Measurements from ENCODE around the gene IQGAP2.
"Not testable (repeated sequence)": the region's sequence is repeated elsewhere in the genome, so short reads cannot be mapped to it uniquely, and the experiment has no call there.

The IQGAP2 gene

DNA sequence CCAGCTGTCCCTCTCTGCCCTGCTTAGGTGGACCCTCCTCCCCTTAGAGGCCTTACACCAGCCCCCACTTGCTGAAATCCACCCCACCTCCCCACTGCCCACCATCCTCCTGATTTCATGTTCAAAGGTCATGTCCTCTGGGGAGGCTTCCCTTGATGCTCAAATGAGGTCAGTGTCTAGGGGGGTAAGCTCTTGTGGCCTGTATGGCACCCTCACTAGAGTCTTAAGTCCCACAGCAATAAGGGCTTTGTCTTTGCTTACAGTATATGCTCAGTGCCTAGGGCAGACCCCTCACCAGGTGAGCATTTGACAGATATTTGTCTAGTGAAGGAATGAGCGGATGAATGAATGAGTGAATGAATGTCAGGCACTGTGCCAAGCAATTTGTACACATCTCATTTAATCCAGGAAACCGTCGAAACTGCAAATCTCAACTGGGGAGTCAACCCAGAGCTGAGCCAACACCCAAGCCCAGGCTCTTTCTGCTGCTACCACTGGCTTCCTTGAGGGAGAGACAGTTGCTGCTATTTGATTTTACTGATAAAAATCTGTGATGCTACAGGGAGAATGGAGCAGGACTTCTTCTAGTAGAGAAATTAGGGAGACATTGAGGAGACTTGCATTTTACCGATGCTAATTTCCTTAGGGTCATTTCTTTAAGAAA, 101.9 kb downstream of the IQGAP2 start:
- no peak for DNase-seq (ENCODE audit: low spot score)

DNA sequence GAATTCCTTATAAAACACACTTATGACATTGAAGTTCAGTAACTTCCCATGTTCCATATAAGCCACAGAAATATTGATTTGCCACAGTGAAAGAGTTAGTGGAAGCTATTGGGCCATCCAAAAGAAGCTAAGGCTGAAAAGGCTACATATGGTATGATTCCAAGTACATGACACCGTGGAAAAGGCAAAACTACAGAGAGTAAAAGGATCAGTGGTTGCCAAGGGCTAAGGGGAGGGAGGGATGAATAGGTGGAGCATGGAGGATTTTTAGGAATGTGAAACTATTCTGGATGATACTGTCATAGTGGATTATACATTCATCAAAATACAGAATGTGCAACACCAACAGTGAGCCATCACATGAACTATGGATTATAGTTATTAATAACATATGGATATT, 110.4 kb downstream of the IQGAP2 start:
- DNase-seq (ENCODE audit: low spot score): no peak

DNA sequence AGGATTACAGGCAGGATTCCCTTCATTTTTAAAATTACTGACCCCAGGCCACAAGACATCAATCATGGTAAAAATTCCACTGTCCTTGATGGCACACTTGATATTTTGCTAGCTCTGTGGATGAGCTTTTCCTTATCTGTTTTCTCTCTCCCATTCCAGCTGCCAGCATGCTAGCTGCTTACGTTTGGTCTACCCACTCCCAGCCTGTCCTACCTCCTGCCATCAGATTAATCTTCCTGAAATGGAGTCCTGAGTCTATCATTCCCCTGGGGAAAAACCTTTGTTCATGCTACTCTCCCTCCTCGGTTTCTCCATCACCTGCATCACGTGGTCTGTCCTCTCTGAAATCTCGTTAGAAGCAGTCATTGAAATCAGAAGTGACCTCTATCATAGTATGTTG, 111.2 kb downstream of the IQGAP2 start:
- no peak for DNase-seq (ENCODE audit: low spot score)

DNA sequence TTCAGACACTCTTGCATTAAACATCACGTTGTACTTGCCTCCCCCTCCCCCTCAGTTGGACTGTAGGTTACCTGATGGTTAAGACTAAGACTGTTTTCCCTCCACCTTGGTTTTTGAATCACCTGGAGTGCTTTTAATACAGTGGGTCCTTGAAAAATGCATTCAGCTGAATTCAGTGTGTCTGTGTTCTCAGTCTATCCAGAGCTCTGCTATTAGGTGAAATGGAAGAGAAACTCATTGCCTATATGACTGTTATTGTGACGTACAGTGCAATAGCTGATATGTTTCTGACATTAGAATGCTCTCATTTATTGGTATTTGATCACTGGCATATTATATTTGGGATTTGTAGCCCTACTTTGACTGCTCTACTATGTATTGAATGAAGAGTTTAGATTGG, 111.6 kb downstream of the IQGAP2 start:
- no peak for DNase-seq (ENCODE audit: low spot score)

DNA sequence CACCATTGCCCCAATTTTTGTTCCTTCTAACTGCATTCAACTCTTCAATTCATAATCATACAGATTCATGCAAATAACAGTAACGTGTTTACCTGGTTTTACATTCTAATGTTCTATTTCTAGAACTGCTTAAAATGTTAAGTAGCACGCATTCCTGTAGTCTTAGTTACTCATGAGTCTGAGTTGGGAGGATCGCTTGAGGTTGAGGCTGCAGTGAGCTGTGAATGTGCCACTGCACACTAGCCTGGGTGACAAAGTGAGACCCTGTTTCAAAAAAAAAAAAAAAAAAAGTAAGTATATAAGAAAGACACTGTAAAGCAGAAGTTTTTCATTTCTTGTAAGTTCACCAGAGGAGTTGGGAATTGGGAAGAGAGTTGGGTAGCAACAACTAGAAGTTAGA, 114.2 kb downstream of the IQGAP2 start:
- no peak for DNase-seq (ENCODE audit: low spot score)

DNA sequence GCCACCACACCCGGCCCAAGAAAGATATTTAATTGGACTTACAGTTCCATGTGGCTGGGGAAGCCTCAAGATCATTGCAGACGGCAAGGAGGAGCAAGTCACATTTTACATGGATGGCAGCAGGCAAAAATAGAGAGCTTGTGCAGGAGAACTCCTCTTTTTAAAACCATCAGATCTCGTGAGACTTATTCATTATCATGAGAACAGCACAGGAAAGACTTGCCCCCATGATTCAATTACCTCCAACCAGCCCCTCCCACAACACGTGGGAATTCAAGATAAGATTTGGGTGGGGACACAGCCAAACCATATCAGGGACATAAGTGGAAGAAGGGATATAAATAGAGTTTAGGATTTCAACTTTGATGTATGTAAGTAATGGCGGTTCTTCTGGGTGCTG, 115.2 kb downstream of the IQGAP2 start:
- DNase-seq (ENCODE audit: low spot score): not testable (repeated sequence)

DNA sequence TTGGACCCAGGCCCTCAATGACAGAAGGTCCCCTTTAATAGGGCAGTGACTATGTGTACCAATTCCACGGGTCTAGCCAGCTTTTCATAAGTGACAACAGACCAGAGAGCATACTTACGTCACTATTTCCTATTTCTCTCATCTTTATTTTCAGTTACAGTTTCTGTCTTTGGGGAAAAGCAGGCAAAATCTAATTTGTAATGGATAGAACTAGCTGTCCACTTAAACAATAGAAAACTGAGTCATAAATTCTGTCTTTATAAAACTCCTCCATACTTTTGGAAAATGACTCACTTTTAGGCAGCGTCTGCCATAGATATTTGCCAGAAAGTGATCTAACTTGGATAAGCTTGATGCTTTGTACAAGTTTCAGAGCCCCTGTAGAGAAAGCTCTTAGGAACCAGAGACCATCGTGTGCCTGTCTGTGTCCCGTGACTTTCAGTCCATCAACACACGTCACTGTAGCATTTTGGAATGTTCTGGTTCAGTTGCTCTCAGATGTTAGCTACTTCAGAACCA, 118.2 kb downstream of the IQGAP2 start:
- peak; percentile 82 for DNase-seq (ENCODE audit: low spot score)

DNA sequence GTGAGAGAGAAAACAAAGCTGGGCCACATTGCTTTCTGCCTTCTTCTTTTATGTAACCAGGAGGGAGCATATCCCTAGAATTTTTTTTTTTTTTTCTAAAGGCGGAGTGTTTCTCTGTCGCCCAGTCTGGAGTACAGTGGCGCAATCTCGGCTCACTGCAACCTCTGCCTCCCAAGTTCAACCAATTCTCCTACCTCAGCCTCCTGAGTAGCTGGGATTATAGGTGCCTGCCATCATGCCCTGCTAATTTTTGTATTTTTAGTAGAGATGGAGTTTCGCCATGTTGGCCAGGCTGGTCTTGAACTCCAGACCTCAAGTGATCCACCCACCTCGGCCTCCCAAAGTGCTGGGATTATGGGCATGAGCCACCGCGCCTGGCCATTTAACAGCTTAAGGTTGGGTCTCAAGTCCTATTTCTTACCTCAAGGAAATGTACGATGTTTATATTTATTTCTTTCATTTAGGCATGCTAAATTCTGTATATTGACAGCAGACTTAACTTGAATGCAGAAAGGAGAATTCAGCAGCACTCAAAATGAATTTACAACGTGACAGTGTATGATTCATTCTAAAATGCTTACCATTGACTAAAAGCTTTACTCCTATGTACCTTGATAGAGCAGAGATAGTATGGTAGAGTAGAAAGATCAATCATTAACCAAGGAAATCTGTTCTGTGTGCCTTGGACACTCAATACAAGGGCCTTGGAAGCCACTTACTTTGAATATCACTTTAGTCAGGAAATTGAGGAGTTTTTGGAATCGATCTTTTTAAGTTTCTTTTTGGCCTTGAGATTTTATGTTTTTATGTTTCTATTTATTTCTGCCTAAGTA, 119.2 kb downstream of the IQGAP2 start:
- DNase-seq (ENCODE audit: low spot score): no peak

DNA sequence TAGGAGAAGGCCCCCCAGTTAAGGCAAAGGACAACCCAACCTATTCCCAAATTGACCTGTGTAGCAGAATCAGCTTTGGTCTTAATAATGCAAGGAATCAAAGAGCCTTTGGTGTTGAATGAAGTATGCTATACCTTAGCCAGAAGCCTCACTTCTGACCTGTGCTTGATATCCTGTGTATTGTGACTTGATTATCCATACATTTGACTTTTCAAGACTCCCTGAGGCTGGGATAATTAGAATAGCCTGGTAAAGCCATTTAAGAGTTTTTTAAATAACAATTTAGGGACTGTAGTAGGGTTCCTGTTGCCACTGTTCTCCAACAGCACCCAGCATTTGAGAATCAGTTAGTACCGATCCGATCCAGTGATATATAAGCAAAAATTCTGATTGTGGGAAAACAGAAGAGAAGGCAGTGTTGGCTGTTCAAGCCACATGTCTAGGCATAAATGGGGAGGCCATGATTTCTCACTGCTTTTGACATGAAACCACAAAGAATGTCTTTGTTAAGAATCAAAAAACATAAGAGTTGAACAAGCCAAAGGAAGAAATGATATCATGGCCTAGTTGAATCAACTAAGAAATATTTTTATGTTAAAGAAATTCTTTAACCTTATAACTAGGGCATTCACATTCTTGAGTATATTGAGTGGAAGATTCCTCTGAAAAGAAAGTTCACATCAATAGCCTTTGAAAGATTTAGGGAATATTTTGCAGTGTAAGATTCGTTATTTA, 121.2 kb downstream of the IQGAP2 start:
- DNase-seq (ENCODE audit: low spot score): no peak

DNA sequence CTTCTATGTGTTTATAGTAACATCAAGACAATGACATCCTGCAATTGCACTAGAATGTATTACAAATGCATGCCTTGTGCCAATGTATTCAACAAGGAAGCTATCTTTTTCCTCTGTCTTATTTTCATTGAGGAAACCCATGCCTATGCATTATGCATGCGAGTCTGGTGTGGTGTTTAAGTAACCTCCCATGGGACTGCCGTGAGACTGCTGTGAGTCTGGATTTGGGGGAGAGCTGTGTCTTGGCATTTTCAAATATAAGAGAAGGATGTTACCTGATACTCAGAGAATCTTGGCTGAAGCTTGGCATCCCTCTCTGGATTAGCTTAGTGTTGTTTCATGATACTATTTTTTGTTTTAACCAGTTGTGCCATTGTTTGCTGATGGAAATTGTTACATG, 121.8 kb downstream of the IQGAP2 start:
- DNase-seq (ENCODE audit: low spot score): no peak

DNA sequence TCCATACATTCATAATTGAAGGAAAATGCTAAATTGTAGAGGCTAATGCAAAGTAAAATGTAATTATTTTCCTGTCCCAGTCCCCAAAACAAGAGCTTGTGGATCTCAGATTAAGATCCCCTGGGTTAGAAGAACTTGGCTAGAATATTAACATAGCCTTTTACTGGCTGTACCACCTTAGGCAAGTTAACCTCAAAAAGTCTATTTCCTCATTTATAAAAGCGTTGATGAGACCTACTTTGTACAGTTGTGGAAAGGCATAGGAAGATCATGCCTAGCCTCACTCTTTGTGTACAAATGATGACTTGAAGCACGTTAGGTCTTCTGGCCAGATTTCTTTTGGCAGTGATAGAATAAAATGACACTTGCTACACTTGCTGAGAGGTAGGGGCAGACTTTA, 122.9 kb downstream of the IQGAP2 start:
- DNase-seq (ENCODE audit: low spot score): no peak

DNA sequence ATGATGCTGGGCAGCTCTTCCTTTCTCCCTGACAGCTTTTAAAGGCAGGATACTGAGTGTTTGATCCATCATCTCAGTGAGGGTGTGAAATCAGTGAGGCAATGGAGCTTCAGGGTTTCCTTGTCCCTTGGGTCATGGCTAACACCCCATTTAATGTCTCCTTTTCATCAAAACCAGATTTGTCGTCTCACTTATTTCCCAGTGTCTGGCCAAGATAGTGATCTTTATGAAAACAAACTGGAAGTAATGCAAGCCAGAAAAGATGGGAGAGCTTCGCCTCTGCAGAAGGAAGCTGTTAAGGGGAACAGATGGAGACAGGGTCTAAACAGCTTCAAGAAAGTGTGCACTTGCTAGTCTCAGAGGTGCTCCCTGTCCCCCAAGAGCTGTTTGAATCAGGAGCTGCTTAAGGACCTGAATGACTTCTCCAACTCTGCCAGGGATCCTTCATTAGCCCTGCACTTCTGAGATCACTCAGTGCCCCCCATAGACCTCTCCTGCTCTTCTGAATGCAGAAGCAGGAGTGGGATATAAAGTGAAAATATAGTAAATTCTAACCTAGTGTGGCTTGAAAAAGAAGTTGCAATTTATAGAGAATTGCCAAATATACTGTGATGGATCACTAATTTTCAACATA, 124.0 kb downstream of the IQGAP2 start:
- no peak for DNase-seq (ENCODE audit: low spot score)

DNA sequence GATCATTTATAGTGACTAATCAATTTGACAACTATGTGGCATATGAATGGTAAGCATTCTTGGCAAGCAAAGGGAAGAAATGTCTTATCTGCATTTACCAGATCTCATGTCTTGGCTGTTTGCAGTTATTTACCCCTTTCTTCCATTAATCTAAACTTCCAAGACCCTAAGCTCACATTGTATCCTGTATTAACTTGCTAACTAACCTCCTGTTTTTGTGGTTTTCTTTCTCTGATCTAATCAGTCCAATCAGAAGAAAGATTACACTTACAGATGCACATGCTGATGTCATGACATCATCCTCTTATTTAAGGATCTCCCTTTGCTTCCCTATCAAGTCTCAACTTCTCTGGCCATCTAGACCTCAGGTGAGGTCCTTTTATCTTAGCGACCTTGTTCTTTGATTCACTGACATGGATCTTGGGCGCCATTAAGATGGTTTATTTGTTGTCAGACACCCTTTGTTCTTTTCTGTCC, 124.6 kb downstream of the IQGAP2 start:
- no peak for DNase-seq (ENCODE audit: low spot score)

DNA sequence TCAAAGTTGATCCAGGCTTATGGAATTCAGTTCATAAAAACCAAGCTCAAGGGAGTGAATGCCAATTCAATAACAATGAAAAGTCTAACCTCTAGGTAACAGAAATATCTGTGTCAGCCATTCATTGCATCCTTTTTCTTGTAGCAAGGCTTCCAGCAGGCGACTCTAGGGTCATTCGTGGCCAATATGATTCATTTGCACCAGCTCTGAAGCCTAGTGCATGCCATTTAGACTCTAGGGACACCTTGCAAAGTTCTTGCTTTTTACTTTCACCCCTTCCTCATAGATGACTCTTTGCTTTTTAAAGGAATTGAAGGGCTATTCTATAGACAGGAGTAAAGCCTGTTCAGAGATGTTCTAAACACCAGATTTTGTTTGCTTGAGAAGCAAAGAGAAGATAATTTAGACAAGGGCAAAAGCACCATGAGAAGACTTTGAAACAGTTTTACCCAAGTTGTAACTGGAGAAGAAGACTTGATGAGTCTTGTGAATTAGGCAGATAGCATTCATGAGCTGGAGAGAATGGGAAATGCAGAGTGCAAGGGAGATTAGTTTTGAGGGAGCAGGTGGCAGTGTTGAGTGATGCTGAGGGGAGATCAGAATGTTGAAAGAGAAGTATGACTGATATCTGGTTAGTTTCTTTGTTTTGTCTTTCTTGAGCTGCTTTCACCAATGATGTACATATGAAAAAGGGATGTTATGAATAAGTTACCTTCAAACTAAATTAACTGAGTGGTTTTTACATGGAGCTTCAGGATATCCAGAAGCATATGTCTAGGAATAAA, 125.7 kb downstream of the IQGAP2 start:
- no peak for DNase-seq (ENCODE audit: low spot score)

DNA sequence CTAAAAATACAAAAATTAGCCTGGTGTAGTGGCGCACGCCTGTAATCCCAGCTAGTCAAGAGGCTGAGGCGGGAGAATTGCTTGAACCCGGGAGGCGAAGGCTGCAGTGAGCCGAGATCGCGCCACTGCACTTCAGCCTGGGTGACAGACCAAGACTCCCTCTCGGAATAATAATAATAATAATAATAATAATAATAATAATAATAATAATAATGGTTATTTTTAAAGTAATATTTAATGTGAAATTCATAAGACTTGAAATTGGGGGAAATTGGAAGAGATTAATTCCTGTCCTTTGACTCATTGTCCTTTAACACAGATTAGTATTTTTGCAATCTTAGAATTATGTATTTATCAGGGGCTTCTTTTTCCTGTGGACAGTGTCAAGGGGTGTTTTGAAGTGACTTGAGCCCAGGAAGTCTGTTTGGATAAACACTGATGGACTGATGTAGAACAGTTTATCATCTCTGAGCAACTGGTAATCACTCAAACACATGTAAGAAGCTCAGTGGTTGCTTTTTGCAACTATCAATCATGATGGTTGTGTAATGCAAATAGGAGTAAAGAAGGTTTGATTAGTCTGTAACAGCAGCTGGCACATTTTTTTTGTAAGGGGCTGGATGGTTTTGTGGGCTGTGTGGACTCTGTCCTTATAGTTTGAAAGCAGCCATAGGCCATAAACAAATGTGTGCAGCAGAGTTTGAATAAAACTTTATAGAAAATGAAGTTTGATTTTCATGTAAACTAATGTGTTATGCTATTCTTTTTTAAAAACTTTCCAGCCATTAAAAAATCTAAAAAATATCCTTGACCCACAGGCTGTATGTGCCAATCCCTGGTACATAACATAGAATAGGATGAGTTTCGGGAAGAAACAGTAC, 126.6 kb downstream of the IQGAP2 start:
- no peak for DNase-seq (ENCODE audit: low spot score)

DNA sequence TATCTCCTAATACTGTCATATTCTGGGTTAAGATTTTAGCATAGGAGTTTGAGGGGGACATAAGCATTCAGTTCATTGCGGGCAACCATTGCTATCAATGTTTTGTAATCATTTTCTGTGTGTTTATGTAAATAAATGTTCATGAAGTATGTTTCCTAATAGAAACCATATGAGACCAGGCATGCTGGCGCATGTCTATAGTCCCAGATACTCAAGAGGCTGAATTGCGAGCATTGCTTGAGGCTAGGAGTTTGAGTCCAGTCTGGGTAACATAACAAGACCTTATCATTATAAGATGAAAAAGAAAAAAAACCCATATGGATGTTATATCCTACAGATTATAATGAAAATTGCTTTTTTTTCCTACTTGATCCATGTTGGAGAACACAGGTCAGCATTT, 129.0 kb downstream of the IQGAP2 start:
- no peak for DNase-seq (ENCODE audit: low spot score)

DNA sequence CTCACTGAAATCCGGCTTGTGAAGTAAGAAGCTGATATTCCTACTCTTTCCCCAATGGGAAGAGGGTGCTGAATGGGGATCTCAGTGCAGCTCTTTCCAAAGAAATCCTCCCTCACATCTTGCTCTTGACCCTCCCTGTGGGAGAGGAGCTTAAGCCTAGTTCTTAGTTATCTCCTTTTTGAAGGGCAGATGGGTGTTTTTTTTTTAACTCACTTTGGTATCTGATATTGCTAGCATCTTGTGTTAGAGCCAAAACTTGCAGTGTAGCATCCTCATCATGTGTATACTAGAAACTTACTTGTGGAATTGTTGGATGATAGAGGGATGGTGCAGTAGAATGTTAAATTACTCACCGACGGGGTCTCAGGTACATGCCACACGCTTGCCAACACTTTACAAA, 129.9 kb downstream of the IQGAP2 start:
- no peak for DNase-seq (ENCODE audit: low spot score)

DNA sequence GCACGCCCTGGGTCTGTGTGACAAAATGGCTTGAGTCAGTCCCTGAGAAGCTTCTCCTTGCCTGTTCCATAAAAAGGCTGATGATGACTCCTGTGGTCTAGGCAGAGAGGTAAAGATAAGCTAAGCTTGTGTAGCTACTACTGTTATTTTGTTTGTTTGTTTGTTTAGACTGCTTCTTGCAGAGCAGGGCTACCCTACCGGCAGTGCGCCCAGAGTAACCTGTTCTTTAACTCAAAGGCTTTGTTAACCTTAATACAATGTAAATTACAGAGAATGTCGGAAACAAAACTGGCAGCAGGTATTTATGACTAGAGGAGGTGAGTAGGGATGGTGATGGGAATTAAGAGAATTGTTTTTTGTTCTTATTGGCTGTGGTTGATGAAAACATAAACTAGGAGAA, 132.5 kb downstream of the IQGAP2 start:
- no peak for DNase-seq (ENCODE audit: low spot score)

DNA sequence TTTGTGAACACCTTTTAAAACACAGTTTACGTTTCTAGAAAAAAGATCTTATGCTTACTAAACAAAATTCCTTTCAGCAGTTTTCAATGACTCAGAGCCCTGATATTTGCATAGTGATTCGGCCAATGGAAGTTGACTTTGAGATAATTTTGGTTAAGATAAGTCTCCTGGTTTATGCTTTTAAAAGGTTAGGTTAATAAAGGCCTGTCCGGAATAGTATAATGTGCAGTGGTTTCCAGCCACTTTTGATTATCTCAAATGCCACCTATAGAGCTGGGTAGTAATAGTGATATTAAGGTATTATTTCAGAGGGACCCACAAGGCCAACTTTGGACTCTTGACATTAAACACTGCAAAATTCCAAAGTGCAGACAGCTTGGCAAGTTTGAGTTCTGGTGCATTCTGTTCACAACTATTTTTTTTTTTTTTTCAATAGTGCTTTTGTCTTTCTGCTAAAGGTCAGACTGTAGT, 134.0 kb downstream of the IQGAP2 start:
- no peak for DNase-seq (ENCODE audit: low spot score)

DNA sequence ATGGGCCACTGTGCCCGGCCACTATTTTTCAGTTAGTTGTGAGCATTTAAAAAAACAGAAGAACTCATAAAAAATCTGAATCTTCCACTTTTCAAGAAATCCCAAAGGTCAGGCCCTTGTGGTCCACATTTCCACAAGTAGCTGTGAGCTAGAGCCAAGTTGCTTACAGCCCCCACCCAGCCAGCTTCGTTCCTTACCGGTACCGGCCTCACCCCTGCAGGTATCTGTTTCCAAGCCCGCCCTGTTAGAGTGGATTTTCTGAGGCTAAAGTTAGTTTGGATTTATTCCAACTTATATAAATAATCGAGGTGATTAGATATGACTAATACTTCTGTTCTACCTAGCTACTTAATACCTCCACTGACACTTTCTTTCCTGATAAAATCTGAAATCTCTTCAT, 139.2 kb downstream of the IQGAP2 start:
- DNase-seq (ENCODE audit: low spot score): no peak

Measured in kidney capillary endothelial cell (primary cell).